GM19193 (cell line): ENCODE results near the gene TPRG1.

Source experiments
- POLR2A ChIP-seq: IDR thresholded peaks from 4 replicates; pipeline ENCODE4 v1.6.1; 2011; ENCODE audit not compliant: insufficient read depth, insufficient read length; ENCODE audit errors: extremely low read depth

TPRG1 gene

GRCh38 chr3:189188466-189188865 lies 16.7 kb downstream of the TPRG1 start:
- no peak for TF ChIP-seq POLR2A

DNA sequence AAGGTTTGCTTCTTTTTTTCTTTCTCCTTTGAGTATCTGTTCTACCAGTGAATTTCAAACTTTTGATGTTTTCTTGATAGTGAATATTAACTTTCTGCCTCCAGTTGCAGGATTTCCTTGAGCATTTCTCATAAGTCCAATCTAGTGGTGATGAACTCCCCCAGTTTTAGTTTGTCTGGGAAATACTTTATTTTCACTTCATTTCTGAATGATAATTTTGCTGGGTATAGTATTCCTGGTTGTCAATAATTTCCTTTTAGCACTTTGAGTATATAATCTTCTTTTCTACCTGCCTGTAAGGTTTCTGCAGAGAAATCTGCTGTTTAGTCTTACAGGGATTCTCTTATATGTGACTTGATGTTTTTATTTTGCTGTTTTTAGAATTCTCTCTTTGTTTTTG lies 21.0 kb downstream of the TPRG1 start:
- TF ChIP-seq POLR2A = no peak

GRCh38 chr3:189195302-189195701 lies 23.5 kb downstream of the TPRG1 start:
- no peak for TF ChIP-seq POLR2A

DNA sequence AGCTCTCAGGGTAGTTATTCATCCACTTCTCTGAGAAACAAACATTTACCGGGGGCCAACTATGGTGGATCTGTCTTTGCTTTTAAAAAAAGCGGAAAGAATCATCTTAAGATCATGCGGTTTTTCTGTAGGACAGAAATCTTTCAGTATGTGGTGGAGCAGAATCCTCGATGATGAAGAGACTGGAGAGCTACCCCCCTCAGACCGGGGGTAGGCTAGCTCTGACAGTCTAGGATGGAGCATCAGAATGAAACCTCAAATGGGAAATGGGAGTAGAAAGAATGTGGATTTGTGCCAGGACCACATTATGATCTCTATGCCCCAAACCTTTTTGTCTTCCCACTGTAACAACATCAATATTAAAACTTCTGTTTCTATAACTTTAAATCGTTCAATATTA lies 30.3 kb downstream of the TPRG1 start:
- TF ChIP-seq POLR2A = no peak

DNA sequence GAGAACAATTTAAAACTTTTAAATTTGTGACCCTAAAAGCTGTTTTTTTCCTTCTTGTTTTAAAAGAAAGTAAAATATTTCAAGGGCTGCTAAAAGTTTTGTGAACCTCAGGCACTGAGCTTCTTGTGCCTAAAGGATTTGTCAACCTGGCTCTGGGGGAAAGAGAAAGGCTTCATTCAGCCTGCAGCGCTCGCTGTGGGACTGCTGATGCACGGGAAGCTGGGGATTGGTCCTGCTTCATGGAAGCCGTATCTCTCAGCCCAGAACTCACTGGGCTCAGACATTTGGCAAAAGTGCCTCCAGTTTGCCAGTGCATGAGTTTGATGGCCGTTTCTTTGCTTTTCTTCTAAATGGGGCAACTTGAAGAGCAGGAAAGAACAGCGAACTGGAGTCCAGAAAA lies 30.8 kb downstream of the TPRG1 start:
- no peak for TF ChIP-seq POLR2A

- TF ChIP-seq POLR2A = no peak
Observed at GRCh38 chr3:189204167-189204866, 32.5 kb downstream of the TPRG1 start.

DNA sequence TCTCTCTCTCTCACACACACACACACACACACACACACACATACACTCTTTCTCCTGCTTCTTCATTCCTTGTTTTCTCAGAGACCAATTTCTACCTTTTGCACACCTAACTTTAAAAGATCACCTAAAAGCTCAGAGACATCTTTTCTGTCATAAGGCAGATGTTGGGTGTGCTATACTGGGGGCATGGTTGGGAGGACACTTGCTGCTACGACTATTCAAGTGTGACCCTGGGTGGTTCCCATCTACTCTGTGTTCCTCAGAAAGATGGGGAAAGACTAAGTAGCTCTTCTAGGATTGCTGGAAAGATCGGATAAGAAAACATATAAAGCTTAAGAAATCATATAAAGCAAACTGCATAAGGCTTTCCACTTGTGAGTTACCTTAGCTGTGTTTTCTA lies 33.2 kb downstream of the TPRG1 start:
- TF ChIP-seq POLR2A = no peak

DNA sequence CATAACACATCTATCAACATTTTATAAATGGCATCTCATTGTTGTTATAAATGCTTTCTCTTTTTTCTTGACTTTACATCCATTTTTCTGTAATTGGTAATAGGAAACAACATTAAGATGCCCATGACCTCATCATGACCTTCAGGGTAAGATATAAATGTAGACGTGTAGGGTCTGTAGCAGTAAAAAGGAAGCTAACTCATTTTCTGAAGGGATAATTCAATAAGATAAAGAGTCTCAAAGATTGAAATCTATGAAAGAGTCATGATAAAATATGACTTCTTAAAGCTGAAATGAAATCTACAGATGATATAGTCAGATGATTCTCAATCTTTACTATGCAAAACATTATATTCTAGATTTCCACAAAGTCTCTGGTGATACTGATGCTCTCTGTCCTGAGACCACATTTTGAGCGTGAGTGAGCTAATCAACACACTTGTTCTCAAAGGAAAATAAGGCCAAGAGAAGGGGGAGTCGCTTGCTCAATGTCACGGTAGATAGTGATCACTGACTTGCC lies 38.5 kb downstream of the TPRG1 start:
- no peak for TF ChIP-seq POLR2A

GRCh38 chr3:189212681-189213080 lies 40.9 kb downstream of the TPRG1 start:
- TF ChIP-seq POLR2A = no peak

DNA sequence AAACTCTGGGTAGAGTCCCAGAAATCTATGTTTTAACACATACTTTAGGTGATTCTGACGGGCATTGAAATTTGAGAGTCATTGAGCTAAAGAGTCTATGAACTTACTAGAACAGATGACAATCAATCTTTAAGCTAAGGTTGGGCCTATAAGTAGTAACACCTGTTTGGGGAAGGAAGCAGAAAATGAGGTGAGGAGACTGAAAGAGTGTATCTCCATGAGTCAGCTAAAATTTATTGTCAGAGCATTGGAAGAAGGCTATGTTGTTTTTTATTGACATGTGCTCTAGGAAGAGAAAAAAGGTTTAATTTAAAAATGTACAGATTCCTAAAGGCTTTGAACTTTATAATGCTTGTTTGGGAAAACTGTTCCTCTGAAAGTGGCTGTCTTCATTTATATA lies 42.9 kb downstream of the TPRG1 start:
- TF ChIP-seq POLR2A = no peak

- TF ChIP-seq POLR2A = no peak
Observed at GRCh38 chr3:189222927-189223636, 51.3 kb downstream of the TPRG1 start.

- TF ChIP-seq POLR2A = no peak
Observed at GRCh38 chr3:189225431-189225830, 53.7 kb downstream of the TPRG1 start.

DNA sequence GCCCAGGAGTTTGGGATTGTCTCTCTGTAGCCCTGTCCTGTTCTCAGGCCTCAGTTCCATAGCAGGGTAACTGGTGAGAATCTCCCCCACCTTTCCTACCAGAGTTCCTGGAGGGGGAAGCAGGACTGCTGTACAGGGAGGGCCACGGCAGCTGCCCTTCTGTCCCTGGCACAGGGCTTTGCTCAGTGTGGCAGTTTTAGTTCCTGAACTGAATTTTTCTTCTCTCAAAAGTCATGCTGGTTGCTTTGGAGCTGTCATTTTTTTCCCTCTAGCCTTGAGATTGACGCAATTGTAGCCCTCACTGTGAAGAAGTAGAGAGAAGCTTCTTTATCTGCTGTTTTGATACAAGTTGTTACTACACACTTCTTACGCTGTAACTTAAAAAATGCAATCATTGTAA lies 55.5 kb downstream of the TPRG1 start:
- no peak for TF ChIP-seq POLR2A

GRCh38 chr3:189229196-189229828 lies 57.5 kb downstream of the TPRG1 start:
- no peak for TF ChIP-seq POLR2A

DNA sequence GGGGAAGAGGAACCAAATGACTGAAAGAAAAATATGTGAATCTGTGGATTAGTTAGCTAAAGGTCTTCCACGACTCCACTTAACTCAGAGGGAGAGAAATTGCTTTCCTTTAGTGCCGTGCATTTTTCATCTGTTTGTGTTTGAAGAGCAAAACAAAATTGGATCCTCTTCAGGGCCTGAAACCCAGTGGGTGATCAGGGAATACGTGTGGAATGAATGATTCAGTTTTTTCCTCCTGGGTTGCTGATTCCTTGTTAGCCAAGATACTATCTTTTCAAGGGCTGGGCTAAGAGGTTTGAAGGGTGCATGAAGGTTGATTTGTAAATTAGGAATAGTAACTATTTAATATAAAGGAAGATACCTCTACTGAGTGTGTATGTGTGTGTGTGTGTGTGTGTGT lies 61.0 kb downstream of the TPRG1 start:
- no peak for TF ChIP-seq POLR2A
